ENCODE data around the gene GALNTL6.

Gene GALNTL6

DNA sequence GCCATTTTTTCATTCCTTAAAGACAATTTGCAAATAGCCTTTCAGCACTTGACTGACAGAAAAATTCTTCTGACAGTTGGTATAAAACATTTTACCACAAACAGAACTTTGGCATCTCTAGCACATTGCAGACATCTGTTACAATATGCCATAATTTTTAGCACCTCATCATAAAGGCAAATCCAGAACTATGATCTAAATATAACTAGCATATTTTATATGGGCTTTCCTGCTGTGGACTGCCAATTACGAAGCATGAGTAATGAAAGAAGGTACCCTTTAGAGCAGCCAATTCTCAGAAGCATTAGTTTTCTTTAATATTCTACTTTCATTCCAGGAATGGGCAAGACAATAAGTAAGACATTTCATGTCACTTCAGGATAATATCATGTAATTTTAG, 708.0 kb downstream of the GALNTL6 start:
- TF ChIP-seq GATA1 (IDR thresholded peaks at IDR 0.05; ENCODE audit: low read depth, low read length) (no peak), POLR2A (IDR thresholded peaks at IDR 0.05; ENCODE audit: low read length) (no peak)
- no peak for DNase-seq

DNA sequence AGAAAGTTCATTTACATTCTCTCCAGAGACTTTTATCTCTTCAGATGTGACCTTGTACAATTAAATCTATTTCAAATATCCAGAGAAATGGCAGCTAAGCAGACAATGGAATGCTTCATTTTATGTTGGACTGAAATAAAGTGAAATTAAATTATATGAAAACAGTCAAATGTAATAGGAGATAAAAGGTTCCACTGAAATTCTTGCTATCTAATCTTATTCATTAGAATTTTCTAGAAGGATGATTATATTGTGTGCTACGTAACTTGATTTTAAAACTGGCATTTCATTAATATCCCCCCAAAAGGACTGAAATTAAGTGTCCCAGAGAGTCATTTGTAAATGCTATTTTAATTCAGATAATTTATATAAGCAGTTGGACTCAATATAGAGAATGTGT, 708.5 kb downstream of the GALNTL6 start:
- no peak for DNase-seq
- TF ChIP-seq POLR2A (IDR thresholded peaks at IDR 0.05; ENCODE audit: low read length) (no peak), GATA1 (IDR thresholded peaks at IDR 0.05; ENCODE audit: low read depth, low read length) (no peak)

GRCh38 chr4:172543249-172543648, 730.0 kb downstream of the GALNTL6 start:
- DNase-seq: no peak
- TF ChIP-seq POLR2A (IDR thresholded peaks at IDR 0.05; ENCODE audit: low read length): no peak
- no peak for TF ChIP-seq GATA1 (IDR thresholded peaks at IDR 0.05; ENCODE audit: low read depth, low read length)

DNA sequence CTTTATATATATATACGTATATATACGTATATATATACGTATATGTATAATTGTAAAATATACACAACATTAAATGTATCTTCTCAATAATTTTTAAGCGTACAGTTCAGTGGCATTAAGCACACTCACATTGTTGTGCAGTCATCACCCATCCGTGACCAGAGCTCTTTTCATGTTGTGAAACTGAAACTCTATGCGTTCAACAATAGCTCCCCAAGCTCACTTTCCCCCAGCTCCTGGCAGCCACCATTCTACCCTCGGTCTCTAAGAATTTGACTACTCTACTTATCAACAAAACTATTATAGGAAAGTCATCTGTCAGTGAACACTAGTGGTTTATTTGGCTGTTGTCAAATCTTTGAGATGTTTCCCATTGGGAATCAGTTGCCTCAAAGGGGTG, 733.6 kb downstream of the GALNTL6 start:
- no peak for DNase-seq
- no peak for TF ChIP-seq POLR2A (IDR thresholded peaks at IDR 0.05; ENCODE audit: low read length)
- no peak for TF ChIP-seq GATA1 (IDR thresholded peaks at IDR 0.05; ENCODE audit: low read depth, low read length)

DNA sequence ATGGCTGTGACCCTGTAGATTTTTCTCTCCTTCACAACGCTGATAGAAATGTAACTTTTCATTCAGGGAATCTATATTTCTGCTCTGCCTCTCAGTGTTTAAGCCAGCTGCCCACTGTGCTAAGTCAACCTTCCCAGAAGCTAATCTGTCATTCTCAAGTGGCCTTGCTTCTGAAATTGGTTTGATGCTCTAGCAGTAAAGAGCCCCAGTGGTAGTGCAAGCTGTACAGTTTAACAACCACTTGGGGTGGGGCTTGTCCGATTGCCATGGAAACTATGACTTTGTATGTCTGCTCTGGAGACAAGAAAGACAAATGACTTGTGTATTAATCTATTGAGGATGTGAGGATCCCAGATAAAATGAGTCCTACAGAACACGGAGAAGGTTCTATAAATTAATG, 734.5 kb downstream of the GALNTL6 start:
- no peak for DNase-seq
- no peak for TF ChIP-seq POLR2A (IDR thresholded peaks at IDR 0.05; ENCODE audit: low read length)
- no peak for TF ChIP-seq GATA1 (IDR thresholded peaks at IDR 0.05; ENCODE audit: low read depth, low read length)

DNA sequence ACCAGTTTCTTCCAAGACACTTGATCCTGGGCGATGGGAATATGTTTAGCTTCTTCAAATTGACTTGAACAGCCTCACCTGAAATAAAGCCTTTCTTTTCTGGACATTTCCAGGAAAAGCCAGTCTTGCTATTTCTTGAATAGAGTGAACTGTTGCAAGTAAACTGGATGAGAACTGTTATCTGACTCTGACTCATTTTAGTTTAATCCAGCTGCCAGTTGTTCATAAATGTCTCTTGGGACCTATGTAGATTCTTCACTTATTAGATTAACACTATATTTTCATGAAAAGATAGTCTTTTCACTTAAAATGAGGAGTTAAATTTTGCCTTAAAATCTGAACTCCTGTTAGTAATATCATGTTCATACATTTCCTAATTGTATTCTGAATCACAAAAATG, 740.0 kb downstream of the GALNTL6 start:
- DNase-seq: no peak

GRCh38 chr4:172554588-172554987, 741.4 kb downstream of the GALNTL6 start:
- DNase-seq: no peak
- TF ChIP-seq GATA1 (IDR thresholded peaks at IDR 0.05; ENCODE audit: low read depth, low read length): no peak
- TF ChIP-seq POLR2A (IDR thresholded peaks at IDR 0.05; ENCODE audit: low read length): no peak

More for the DNA sequence above, 740.0 kb downstream of the GALNTL6 start:
- no peak for TF ChIP-seq POLR2A (IDR thresholded peaks at IDR 0.05; ENCODE audit: low read length)
- no peak for TF ChIP-seq GATA1 (IDR thresholded peaks at IDR 0.05; ENCODE audit: low read depth, low read length)

DNA sequence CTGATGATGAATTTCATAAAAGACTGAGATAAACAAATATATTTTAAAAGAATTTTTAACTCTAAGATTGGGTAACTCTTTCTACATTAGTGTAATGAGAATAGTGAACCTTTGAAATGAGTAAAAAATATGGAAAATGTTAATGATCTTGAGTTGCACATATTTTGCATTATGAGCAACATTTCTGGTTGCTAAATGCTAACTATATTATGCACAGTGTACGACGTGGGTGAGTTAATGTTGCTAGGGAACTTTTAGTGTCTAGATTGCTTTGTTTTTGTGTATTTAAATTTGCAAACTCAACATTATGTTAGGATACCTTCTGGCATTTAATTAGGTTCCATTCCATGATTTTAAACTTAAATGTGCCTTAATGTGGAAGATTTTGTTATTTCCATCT, 742.5 kb downstream of the GALNTL6 start:
- TF ChIP-seq POLR2A (IDR thresholded peaks at IDR 0.05; ENCODE audit: low read length) (no peak), GATA1 (IDR thresholded peaks at IDR 0.05; ENCODE audit: low read depth, low read length) (no peak)
- no peak for DNase-seq

- no peak for DNase-seq
- TF ChIP-seq GATA1 (IDR thresholded peaks at IDR 0.05; ENCODE audit: low read depth, low read length) (no peak), POLR2A (IDR thresholded peaks at IDR 0.05; ENCODE audit: low read length) (no peak)
Measured at GRCh38 chr4:172573899-172574298, 760.7 kb downstream of the GALNTL6 start.

DNA sequence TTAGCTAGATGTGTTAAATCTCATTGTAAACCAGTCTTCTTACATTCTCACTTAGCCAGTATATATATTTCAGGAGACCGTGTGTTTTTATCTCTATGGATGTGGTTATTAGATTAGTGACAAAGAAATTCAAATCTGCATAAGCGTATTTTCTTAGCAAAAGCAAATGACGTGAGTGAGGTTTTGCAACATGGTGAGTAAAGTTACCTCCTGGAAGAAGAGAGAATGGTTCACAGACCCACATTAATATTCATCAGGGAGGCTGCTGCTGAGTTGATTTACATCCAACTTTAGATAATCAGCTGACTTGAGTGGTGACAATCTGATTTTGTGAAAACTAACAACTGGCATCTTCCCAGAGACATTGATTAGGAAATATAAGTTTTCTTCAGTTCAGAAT, 765.5 kb downstream of the GALNTL6 start:
- DNase-seq: no peak
- TF ChIP-seq POLR2A (IDR thresholded peaks at IDR 0.05; ENCODE audit: low read length) (no peak), GATA1 (IDR thresholded peaks at IDR 0.05; ENCODE audit: low read depth, low read length) (no peak)

DNA sequence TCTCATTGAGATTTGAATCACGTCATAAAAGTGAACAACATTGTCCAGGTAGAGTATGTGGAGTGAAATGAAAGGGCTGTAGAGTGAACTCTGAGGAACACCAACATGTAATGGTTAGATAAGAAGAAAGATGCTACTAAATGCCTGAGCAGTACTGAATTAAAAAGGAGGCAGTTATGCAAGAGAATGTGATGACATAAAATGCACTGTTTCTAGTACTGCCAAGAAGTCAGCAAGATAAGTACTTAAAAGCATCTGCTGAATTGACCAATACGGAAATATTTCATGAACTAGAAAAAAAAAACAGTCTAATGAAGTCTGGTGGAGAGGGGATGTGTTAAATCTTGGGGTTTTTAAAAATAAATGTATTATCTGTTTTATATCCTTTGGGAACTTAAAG, 771.6 kb downstream of the GALNTL6 start:
- TF ChIP-seq GATA1 (IDR thresholded peaks at IDR 0.05; ENCODE audit: low read depth, low read length): no peak
- no peak for TF ChIP-seq POLR2A (IDR thresholded peaks at IDR 0.05; ENCODE audit: low read length)

DNA sequence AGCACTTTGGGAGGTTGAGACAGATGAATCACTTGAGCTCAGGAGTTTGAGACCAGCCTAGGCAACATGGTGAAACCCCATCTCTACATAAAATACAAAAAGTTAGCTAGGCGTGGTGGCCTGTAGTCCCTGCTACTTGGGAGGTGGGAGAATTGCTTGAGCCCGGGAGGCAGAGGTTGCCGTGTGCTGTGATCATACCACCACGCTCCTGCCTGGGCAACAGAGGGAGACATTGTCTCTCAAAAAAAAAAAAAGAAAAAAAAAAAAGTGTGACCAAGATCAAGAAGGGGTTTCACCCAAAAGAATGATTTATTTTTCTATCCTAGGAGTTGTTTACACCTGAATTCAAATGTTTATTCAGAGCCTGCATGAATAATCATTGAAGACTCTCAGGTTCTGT, 783.0 kb downstream of the GALNTL6 start:
- TF ChIP-seq GATA1 (IDR thresholded peaks at IDR 0.05; ENCODE audit: low read depth, low read length) (no peak), POLR2A (IDR thresholded peaks at IDR 0.05; ENCODE audit: low read length) (no peak)

More for the DNA sequence above, 771.6 kb downstream of the GALNTL6 start:
- DNase-seq: no peak

DNA sequence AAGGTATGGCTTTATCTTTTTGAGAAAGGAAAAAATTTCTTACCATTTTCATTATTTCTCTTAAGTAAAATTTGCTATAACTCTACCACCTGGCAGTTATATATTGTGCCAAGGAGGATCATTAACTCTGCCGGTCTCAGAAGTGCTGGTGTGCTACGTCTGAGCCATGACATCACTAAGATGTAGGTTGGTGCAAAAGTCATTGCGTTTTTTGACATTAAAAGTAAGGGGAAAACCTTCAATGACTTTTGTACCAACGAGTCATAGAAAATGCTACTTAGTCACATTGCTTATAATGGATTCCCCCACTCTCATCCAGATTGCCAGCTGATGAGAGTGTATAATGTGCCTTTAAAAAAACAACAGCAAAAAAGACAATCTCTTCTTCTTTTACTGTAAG, 786.4 kb downstream of the GALNTL6 start:
- TF ChIP-seq GATA1 (IDR thresholded peaks at IDR 0.05; ENCODE audit: low read depth, low read length) (no peak), POLR2A (IDR thresholded peaks at IDR 0.05; ENCODE audit: low read length) (no peak)
- no peak for DNase-seq

More for the DNA sequence above, 783.0 kb downstream of the GALNTL6 start:
- DNase-seq: no peak

DNA sequence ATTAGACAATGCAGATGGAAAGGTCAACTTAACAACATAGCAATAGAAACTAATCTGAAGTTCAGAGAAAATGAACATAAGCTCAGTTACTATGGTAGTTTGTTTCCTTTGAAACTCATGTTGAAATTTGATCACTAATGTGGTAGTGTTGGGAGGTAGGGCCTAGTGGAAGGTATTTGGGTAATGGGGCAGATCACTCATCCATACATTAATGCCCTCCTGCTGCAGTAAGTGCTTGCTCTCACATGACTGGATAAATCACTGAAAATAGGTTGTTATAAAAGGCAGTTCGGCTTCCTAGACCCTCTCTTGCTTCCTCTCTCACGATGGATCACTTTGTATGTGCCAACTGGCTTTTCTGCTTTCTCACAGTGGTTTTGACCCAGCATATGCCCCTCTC, 788.0 kb downstream of the GALNTL6 start:
- DNase-seq: peak in 1 of 2 experiments; percentile 1
- TF ChIP-seq POLR2A (IDR thresholded peaks at IDR 0.05; ENCODE audit: low read length) (no peak), GATA1 (IDR thresholded peaks at IDR 0.05; ENCODE audit: low read depth, low read length) (no peak)

- no peak for TF ChIP-seq GATA1 (IDR thresholded peaks at IDR 0.05; ENCODE audit: low read depth, low read length)
- TF ChIP-seq POLR2A (IDR thresholded peaks at IDR 0.05; ENCODE audit: low read length): no peak
- DNase-seq: no peak
Measured at GRCh38 chr4:172619218-172619617, 806.0 kb downstream of the GALNTL6 start.

DNA sequence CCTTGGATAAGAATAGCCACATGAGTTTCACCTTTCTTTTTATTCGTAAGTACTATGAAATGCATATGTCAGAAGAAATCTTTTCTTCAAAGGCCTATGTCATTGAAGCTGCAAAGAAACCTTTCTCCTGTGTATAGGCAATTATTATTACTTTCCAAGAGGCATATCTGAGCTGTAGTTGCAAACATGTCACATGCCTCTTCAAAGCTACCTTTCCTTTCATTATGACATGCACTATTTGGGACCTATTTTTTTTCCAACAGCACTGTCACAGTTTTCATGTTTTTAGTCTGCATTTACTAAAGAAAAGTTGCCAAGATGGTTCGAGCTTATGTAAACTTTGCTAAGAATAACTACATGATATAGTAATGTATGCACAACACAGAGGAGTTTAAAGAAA, 806.6 kb downstream of the GALNTL6 start:
- no peak for DNase-seq

More for the DNA sequence above, 806.6 kb downstream of the GALNTL6 start:
- no peak for TF ChIP-seq GATA1 (IDR thresholded peaks at IDR 0.05; ENCODE audit: low read depth, low read length)
- no peak for TF ChIP-seq POLR2A (IDR thresholded peaks at IDR 0.05; ENCODE audit: low read length)
